GM19328 (cell line): ENCODE results near the gene CDR2L.
A peak's percentile ranks its signal among the peaks of the same experiment; 100 is the strongest.
"Not testable (repeated sequence)": the region's sequence is repeated elsewhere in the genome, so short reads cannot be mapped to it uniquely, and the experiment has no call there.

Experiments used
- ATAC-seq: cut with Tn5 transposase; IDR thresholded peaks from one replicate; pipeline ENCODE4 v1.9.1; 2021; ENCODE audit warnings: mild to moderate bottlenecking, moderate library complexity; ENCODE audit not compliant: unreplicated experiment

Gene CDR2L

GRCh38 chr17:75006653-75007052 lies 19.2 kb downstream of the CDR2L start:
- ATAC-seq = no peak

GRCh38 chr17:75008373-75008772 lies 20.9 kb downstream of the CDR2L start:
- no peak for ATAC-seq

GRCh38 chr17:75009139-75009724 lies 21.8 kb downstream of the CDR2L start:
- no peak for ATAC-seq

DNA sequence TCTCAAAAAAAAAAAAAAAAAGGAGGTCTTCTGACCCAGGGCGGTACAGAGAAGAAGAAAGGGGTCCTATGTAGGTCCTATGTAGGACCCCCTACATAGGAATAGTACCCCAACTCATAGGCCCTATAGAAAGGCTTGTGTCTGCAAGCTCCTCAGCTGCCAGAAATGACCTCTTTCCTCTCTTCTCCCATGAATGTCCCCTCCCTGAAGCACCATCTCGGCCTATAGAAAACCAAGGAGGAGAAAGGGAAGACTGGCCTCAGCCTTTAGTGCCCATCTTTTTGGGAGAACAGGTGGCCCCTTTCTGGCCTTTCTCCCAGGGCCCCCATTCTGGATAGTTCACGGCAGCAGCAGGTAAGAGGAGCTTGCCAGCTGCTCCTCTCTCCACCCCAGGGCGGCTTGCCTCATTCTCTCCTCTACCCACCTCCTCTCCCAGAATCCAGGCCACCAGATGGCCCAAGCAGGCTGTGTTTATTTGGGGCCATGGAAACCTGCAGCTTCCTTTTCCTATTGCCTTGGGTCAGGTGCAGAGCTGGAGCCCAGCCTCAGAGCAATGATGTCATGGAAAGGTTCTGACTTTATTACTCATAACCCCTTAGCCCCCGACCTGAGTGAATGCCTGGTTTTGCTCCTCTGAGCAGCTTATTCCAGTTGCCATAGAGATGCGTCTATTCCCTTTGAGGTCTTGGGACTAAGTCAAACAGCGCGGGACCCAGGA lies 23.4 kb downstream of the CDR2L start:
- no peak for ATAC-seq

DNA sequence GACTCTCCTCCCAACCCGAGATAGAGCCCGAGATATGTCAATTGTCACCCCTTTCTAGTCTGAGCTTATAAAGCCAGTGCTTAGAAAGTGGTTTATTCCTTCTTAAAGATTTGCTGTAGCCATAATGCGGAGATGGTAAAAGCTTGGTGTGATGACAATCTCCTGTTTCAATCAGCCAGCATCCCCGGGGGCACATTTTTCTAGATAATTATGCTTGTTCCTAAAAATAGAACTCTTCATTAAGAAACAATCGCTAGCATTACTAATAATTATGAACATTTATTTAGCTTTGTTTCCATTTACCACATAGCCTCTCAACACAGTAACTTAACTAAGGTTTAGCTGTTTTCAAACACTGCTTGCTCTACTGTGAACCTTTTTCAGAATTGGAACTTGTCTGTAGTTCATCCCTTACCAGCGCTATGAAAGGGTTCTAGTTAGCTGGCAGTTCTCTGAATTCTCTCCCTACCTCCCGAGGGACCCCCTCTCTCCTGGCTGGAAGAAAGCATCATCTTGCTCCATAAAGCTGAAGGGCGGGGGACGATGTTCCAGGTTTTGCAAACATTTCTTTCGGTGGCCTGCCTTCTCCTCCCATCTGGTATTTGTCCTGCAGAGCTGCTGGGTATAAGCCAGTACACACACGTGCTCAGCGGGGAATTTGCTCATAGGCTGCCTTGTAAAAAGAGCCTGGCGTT lies 24.1 kb downstream of the CDR2L start:
- ATAC-seq = no peak

DNA sequence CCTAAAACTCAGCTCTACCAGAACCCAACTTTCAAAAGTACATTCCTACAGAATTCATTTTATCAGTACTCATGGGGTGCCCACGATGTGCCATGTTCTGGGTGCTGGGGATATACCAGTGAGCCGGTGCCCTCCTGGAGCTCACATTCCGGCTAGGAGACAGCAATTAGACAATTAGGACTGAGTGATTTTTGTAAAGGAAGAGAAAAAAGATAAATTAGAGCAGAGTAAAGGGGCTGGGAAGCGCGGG lies 24.6 kb downstream of the CDR2L start:
- ATAC-seq = no peak

GRCh38 chr17:75012346-75013091 lies 25.1 kb downstream of the CDR2L start, which contains the start of gene MRPL58:
MRPL58 (plus strand) TSS chr17:75012670; CDS start chr17:75012687, 17 bp downstream.
- peak; percentile 70 for ATAC-seq

DNA sequence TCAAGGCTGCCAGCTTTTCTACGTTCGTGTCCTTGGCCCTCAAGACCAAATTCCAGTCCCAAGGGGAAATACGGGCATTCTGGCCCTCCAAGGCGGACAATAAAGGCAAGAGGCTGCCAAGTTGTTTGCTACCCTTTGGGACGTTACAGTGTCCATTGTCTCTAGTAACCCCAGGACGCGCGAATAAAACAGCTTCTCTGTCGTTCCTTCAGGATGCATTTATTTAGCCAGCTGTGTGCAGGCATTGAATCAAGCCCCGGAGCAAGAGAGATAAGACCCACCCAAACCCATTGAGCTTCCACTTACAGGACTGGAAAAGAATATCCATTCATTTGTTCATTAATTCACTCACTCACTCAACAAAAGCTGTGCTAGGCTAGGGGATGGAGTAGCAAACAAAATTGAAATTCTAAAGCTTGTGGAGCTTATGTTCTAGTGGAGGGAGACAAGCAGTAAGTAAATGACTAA lies 25.7 kb downstream of the CDR2L start:
- no peak for ATAC-seq

- no peak for ATAC-seq
These were observed 31.7 kb downstream of the CDR2L start for GRCh38 chr17:75019146-75019545.

- no peak for ATAC-seq
These were observed 32.3 kb downstream of the CDR2L start for GRCh38 chr17:75019710-75020109.

DNA sequence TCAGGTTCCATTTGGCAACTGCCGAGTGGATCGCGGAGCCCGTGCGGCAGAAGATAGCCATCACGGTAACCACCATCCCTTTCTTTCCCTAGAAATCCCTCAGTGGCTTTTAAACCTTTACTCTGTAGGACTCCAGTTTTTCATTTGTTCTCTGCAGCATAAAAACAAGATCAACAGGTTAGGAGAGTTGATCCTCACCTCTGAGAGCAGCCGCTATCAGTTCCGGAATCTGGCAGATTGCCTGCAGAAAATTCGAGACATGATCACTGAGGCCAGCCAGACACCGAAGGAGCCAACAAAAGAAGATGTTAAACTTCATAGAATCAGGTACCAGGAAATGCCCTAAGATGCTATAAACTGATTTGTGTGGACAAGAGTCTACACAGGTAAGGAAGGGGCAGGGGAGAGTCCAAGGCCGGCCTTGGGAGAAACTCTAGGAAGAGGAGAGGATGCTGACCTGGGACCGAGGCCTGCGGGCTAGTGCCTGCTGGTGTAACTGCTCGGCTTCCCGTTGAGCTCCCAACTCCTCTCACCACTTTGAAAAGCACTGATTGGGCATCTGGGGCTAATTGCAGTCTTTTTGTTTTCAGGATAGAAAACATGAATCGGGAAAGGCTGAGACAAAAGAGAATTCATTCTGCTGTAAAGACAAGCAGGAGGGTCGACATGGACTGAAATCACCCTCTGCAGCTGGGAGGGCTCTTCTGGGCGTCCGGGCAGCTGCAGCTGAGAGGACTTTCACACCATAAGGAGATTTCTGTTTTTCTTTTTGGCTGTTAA lies 33.1 kb downstream of the CDR2L start:
- ATAC-seq = no peak

GRCh38 chr17:75024686-75025397 lies 37.4 kb downstream of the CDR2L start:
- no peak for ATAC-seq

- not testable (repeated sequence) for ATAC-seq
These were observed 37.9 kb downstream of the CDR2L start for GRCh38 chr17:75025398-75025734.

DNA sequence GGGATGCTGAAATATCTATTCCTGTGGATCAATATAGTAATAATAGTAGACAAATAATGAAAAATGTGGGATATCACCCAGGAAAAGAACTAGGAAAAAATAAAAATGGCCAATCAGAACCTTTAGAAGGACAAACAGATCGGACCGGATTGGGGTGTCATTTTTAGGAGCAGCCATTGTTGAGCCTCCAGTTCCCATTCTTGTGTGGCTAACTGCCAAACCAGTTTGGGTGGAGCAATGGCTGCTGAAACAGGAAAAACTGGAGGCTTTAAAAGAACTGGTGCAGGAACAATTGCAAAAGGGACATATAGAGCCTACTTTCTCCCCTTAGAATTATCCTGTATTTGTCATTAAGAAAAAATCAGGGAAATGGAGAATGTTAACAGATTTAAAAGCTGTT lies 39.2 kb downstream of the CDR2L start:
- ATAC-seq = not testable (repeated sequence)

GRCh38 chr17:75030161-75030560 lies 42.7 kb downstream of the CDR2L start:
- ATAC-seq = no peak

DNA sequence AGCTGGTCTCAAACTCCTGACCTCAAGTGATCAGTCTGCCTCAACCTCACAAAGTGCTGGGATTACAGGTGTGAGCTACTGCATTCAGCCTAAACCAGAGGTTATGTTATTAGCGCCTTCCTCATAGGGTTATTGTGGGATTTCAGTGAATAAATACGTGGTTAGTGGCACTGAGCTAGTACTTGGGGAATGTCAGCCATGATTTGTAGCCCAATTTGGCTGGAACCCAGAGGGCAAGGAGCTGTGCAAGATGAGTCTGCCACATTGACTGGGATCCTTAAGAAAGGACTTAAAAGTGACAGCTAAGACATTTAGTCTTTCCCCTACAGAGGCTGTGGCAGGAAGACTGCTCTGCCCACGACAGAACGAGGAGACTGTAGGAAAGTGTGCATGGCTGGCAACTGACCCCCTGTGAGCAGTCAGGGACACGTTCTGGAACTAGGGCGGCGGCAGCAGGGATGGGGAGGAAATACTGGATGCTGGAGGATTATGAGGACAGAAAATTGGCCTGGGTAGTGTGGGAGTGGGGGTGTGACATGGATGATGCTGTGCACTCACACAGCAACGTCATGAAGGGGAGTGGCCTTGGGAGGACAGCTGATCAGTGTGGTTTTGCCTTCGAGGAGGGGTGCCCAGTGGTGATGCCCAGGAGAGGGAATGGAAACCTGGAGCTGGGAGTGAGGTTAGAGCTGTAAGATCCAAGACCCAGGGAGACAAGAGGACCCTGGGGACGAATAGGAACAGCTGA lies 44.7 kb downstream of the CDR2L start:
- no peak for ATAC-seq

GRCh38 chr17:75032720-75033280 lies 45.4 kb downstream of the CDR2L start:
- no peak for ATAC-seq

GRCh38 chr17:75033346-75034235 lies 46.2 kb downstream of the CDR2L start:
- peak; percentile 38 for ATAC-seq
